ENCODE measurements around the gene SEMA5A. TPM values are rescaled to one million over a fixed set of nuclear protein-coding genes. Genes with fewer than 3 reads are reported as not detected.

SEMA5A gene
- total RNA-seq, 1 donor from 2014 or later = 31.9 TPM

GRCh38 chr5:9538504-9538903 lies 7.4 kb downstream of the SEMA5A start:
- Mint-ChIP-seq H3K36me3 (ENCODE audit: low read depth) (no peaks in the 10 kb centered on the region), H3K9me3 (no peaks in the 10 kb centered on the region), H3K27ac (ENCODE audit: unreplicated experiment) (no peak overlapping the region), H3K4me3 (no peak overlapping the region), H3K4me1 (peaks cover 29% of the 10 kb centered on the region), H3K27me3 (ENCODE audit: low read depth) (no peaks in the 10 kb centered on the region)
- no peak for DNase-seq (ENCODE audit: low read depth, low spot score)
- TF ChIP-seq, protein P1, sequence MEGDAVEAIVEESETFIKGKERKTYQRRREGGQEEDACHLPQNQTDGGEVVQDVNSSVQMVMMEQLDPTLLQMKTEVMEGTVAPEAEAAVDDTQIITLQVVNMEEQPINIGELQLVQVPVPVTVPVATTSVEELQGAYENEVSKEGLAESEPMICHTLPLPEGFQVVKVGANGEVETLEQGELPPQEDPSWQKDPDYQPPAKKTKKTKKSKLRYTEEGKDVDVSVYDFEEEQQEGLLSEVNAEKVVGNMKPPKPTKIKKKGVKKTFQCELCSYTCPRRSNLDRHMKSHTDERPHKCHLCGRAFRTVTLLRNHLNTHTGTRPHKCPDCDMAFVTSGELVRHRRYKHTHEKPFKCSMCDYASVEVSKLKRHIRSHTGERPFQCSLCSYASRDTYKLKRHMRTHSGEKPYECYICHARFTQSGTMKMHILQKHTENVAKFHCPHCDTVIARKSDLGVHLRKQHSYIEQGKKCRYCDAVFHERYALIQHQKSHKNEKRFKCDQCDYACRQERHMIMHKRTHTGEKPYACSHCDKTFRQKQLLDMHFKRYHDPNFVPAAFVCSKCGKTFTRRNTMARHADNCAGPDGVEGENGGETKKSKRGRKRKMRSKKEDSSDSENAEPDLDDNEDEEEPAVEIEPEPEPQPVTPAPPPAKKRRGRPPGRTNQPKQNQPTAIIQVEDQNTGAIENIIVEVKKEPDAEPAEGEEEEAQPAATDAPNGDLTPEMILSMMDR (conservative IDR thresholded peaks at IDR 0.05) = no peak

GRCh38 chr5:9537223-9538141 lies 8.4 kb downstream of the SEMA5A start:
- no peak overlapping the region for H3K27ac Mint-ChIP-seq (ENCODE audit: unreplicated experiment)
- TF ChIP-seq, protein P1 (conservative IDR thresholded peaks at IDR 0.05) = no peak
- peaks cover 2% of the 10 kb centered on the region for H3K9me3 Mint-ChIP-seq
- peaks cover 30% of the 10 kb centered on the region for H3K4me1 Mint-ChIP-seq
- H3K4me3 Mint-ChIP-seq = no peak overlapping the region
- DNase-seq (ENCODE audit: low read depth, low spot score) = no peak
- no peaks in the 10 kb centered on the region for H3K27me3 Mint-ChIP-seq (ENCODE audit: low read depth)
- peaks cover 4% of the 10 kb centered on the region for H3K36me3 Mint-ChIP-seq (ENCODE audit: low read depth)

DNA sequence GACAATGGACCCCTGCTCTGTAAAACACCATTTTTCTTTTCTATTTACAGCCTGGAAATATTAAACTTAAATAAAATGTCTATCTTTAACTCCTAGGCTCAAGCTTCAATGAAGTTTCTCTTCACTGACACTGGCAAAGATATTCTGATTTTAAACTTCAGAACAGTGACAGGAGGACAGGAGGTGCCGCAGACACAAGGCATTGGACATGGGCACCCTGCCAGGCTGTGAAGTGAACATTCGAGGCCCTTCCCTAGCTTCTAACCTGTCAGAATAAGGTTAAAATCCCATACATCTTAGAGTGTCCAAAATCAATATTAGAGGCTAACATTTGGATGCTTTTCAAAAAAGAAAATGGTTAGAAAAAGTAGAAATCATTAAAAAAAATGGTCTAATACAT lies 9.2 kb downstream of the SEMA5A start:
- H3K9me3 Mint-ChIP-seq = peaks cover 5% of the 10 kb centered on the region
- peaks cover 6% of the 10 kb centered on the region for H3K36me3 Mint-ChIP-seq (ENCODE audit: low read depth)
- TF ChIP-seq, protein P1 (conservative IDR thresholded peaks at IDR 0.05) = no peak
- H3K4me1 Mint-ChIP-seq = peaks cover 34% of the 10 kb centered on the region
- no peak overlapping the region for H3K4me3 Mint-ChIP-seq
- H3K27ac Mint-ChIP-seq (ENCODE audit: unreplicated experiment) = no peak overlapping the region
- H3K27me3 Mint-ChIP-seq (ENCODE audit: low read depth) = no peaks in the 10 kb centered on the region
- no peak for DNase-seq (ENCODE audit: low read depth, low spot score)

- TF ChIP-seq, protein P1 (conservative IDR thresholded peaks at IDR 0.05) = no peak
- H3K27me3 Mint-ChIP-seq (ENCODE audit: low read depth) = no peaks in the 10 kb centered on the region
- peaks cover 27% of the 10 kb centered on the region for H3K4me1 Mint-ChIP-seq
- peaks cover 5% of the 10 kb centered on the region for H3K9me3 Mint-ChIP-seq
- no peak overlapping the region for H3K4me3 Mint-ChIP-seq
- DNase-seq (ENCODE audit: low read depth, low spot score) = no peak
- H3K36me3 Mint-ChIP-seq (ENCODE audit: low read depth) = peaks cover 9% of the 10 kb centered on the region
- H3K27ac Mint-ChIP-seq (ENCODE audit: unreplicated experiment) = no peak overlapping the region
Observed at GRCh38 chr5:9534881-9535517, 10.9 kb downstream of the SEMA5A start.

- TF ChIP-seq, protein P1 (conservative IDR thresholded peaks at IDR 0.05) = no peak
- Mint-ChIP-seq H3K4me3 (no peak overlapping the region), H3K27ac (ENCODE audit: unreplicated experiment) (no peak overlapping the region), H3K27me3 (ENCODE audit: low read depth) (no peaks in the 10 kb centered on the region), H3K36me3 (ENCODE audit: low read depth) (peaks cover 9% of the 10 kb centered on the region), H3K4me1 (peaks cover 27% of the 10 kb centered on the region), H3K9me3 (peaks cover 5% of the 10 kb centered on the region)
- DNase-seq (ENCODE audit: low read depth, low spot score) = no peak
Observed at GRCh38 chr5:9533562-9534364, 12.1 kb downstream of the SEMA5A start.

Measured in neural crest cell (in vitro differentiated cells).